BLaER1 (cell line): ENCODE results near the gene OR2L13.
"Not testable (repeated sequence)": the region's sequence is repeated elsewhere in the genome, so short reads cannot be mapped to it uniquely, and the experiment has no call there.

ENCODE experiments used
- H3K27ac ChIP-seq: shearing (Covaris generic); formaldehyde crosslinking; 2 replicates; pipeline ENCODE4 v1.8.1; 2022
- H3K27me3 ChIP-seq: shearing (Covaris generic); formaldehyde crosslinking; 2 replicates; pipeline ENCODE4 v1.8.1; 2022
- H3K36me3 ChIP-seq: shearing (Covaris generic); formaldehyde crosslinking; 2 replicates; pipeline ENCODE4 v1.8.1; 2022
- H3K4me1 ChIP-seq: shearing (Covaris generic); formaldehyde crosslinking; 2 replicates; pipeline ENCODE4 v1.8.1; 2022
- H3K4me2 ChIP-seq: shearing (Covaris generic); formaldehyde crosslinking; 2 replicates; pipeline ENCODE4 v1.8.1; 2022
- H3K4me3 ChIP-seq: shearing (Covaris generic); formaldehyde crosslinking; 2 replicates; pipeline ENCODE4 v1.8.1; 2022
- H3K9ac ChIP-seq: shearing (Covaris generic); formaldehyde crosslinking; 2 replicates; pipeline ENCODE4 v1.8.1; 2022
- H3K9me3 ChIP-seq: shearing (Covaris generic); formaldehyde crosslinking; 2 replicates; pipeline ENCODE4 v1.8.1; 2022
- H4K20me1 ChIP-seq: shearing (Covaris generic); formaldehyde crosslinking; 2 replicates; pipeline ENCODE4 v1.8.1; 2022
- Cebpa-rat ChIP-seq: shearing (Covaris generic); IDR thresholded peaks from 2 replicates; pipeline ENCODE4 v1.8.1; 2022

Gene OR2L13

GRCh38 chr1:248094884-248095283 is at the start of gene OR2L13:
TSS of gene OR2L13 (plus strand) at chr1:248095184. CDS start at chr1:248099376, 4,192 bp downstream.
- Histone ChIP-seq H3K4me2 (no peak within 1 kb of the TSS), H3K27me3 (no peaks in the 10 kb centered on the region), H4K20me1 (no peaks in the 10 kb centered on the region), H3K36me3 (no peaks in the 10 kb centered on the region), H3K9ac (no peak within 1 kb of the TSS), H3K9me3 (peaks cover 3% of the 10 kb centered on the region; the same call in 1 of the 2 replicates), H3K4me1 (peaks cover 5% of the 10 kb centered on the region; the same call in 1 of the 2 replicates), H3K4me3 (no peak within 1 kb of the TSS), H3K27ac (no peak within 1 kb of the TSS)
- TF ChIP-seq Cebpa-rat = no peak

- Histone ChIP-seq H3K27ac (no peak overlapping the region), H3K36me3 (no peaks in the 10 kb centered on the region), H3K4me3 (no peak overlapping the region), H3K9ac (no peak overlapping the region), H3K9me3 (no peaks in the 10 kb centered on the region), H4K20me1 (no peaks in the 10 kb centered on the region), H3K4me1 (no peaks in the 10 kb centered on the region), H3K4me2 (no peak overlapping the region), H3K27me3 (no peaks in the 10 kb centered on the region)
- TF ChIP-seq Cebpa-rat = no peak
Observed at GRCh38 chr1:248045209-248045608, 49.8 kb upstream of the OR2L13 start.

- Histone ChIP-seq H4K20me1 (no peaks in the 10 kb centered on the region), H3K27ac (no peak within 1 kb of the TSS), H3K4me3 (no peak within 1 kb of the TSS), H3K27me3 (no peaks in the 10 kb centered on the region), H3K9me3 (no peaks in the 10 kb centered on the region), H3K4me2 (no peak within 1 kb of the TSS), H3K36me3 (no peaks in the 10 kb centered on the region), H3K4me1 (no peaks in the 10 kb centered on the region), H3K9ac (no peak within 1 kb of the TSS)
- no peak for TF ChIP-seq Cebpa-rat
Observed at GRCh38 chr1:248046536-248046935, 48.4 kb upstream of the OR2L13 start, which contains the start of gene OR2L3. TSS of gene OR2L3 (plus strand) at chr1:248046836. CDS start at chr1:248060682, 13,846 bp downstream.

GRCh38 chr1:248047008-248047407 is 48.0 kb upstream of the OR2L13 start:
- H3K27me3 ChIP-seq = no peaks in the 10 kb centered on the region
- H3K9me3 ChIP-seq = no peaks in the 10 kb centered on the region
- H3K4me2 ChIP-seq = no peak overlapping the region
- H3K9ac ChIP-seq = no peak overlapping the region
- H3K27ac ChIP-seq = no peak overlapping the region
- no peaks in the 10 kb centered on the region for H3K4me1 ChIP-seq
- no peak overlapping the region for H3K4me3 ChIP-seq
- no peaks in the 10 kb centered on the region for H3K36me3 ChIP-seq
- no peak for TF ChIP-seq Cebpa-rat
- H4K20me1 ChIP-seq = no peaks in the 10 kb centered on the region

GRCh38 chr1:248054671-248055070 is 40.3 kb upstream of the OR2L13 start:
- no peaks in the 10 kb centered on the region for H4K20me1 ChIP-seq
- no peaks in the 10 kb centered on the region for H3K36me3 ChIP-seq
- no peak for TF ChIP-seq Cebpa-rat
- no peak overlapping the region for H3K4me2 ChIP-seq
- no peaks in the 10 kb centered on the region for H3K4me1 ChIP-seq
- H3K27ac ChIP-seq = no peak overlapping the region
- no peaks in the 10 kb centered on the region for H3K27me3 ChIP-seq
- H3K9ac ChIP-seq = no peak overlapping the region
- no peaks in the 10 kb centered on the region for H3K9me3 ChIP-seq
- no peak overlapping the region for H3K4me3 ChIP-seq

GRCh38 chr1:248055261-248055660 is 39.7 kb upstream of the OR2L13 start:
- no peaks in the 10 kb centered on the region for H4K20me1 ChIP-seq
- no peak overlapping the region for H3K9ac ChIP-seq
- no peaks in the 10 kb centered on the region for H3K4me1 ChIP-seq
- no peak for TF ChIP-seq Cebpa-rat
- H3K36me3 ChIP-seq = no peaks in the 10 kb centered on the region
- no peaks in the 10 kb centered on the region for H3K27me3 ChIP-seq
- no peak overlapping the region for H3K4me3 ChIP-seq
- no peak overlapping the region for H3K27ac ChIP-seq
- no peak overlapping the region for H3K4me2 ChIP-seq
- no peaks in the 10 kb centered on the region for H3K9me3 ChIP-seq

- Histone ChIP-seq H3K27me3 (no peaks in the 10 kb centered on the region), H3K4me2 (no peak overlapping the region), H3K9me3 (no peaks in the 10 kb centered on the region), H4K20me1 (no peaks in the 10 kb centered on the region), H3K36me3 (no peaks in the 10 kb centered on the region), H3K4me1 (no peaks in the 10 kb centered on the region), H3K4me3 (no peak overlapping the region), H3K9ac (no peak overlapping the region), H3K27ac (no peak overlapping the region)
- TF ChIP-seq Cebpa-rat = no peak
Observed at GRCh38 chr1:248065071-248065470, 29.9 kb upstream of the OR2L13 start.

- Histone ChIP-seq H3K9me3 (no peaks in the 10 kb centered on the region), H3K4me3 (no peak overlapping the region), H3K4me2 (no peak overlapping the region), H3K4me1 (no peaks in the 10 kb centered on the region), H3K27me3 (no peaks in the 10 kb centered on the region), H3K36me3 (no peaks in the 10 kb centered on the region), H4K20me1 (no peaks in the 10 kb centered on the region), H3K27ac (no peak overlapping the region), H3K9ac (no peak overlapping the region)
- TF ChIP-seq Cebpa-rat = no peak
Observed at GRCh38 chr1:248065604-248066003, 29.4 kb upstream of the OR2L13 start.

GRCh38 chr1:248083864-248084263 is 11.1 kb upstream of the OR2L13 start:
- H3K27me3 ChIP-seq, H3K36me3 ChIP-seq, H3K9ac ChIP-seq, H3K27ac ChIP-seq, H3K4me3 ChIP-seq, H3K4me1 ChIP-seq, H4K20me1 ChIP-seq, H3K9me3 ChIP-seq, H3K4me2 ChIP-seq: not testable (repeated sequence)

- no peak for TF ChIP-seq Cebpa-rat
- Histone ChIP-seq H3K4me3 (no peak overlapping the region), H3K9me3 (no peaks in the 10 kb centered on the region), H3K27ac (no peak overlapping the region), H3K36me3 (no peaks in the 10 kb centered on the region), H3K9ac (no peak overlapping the region), H4K20me1 (no peaks in the 10 kb centered on the region), H3K27me3 (no peaks in the 10 kb centered on the region), H3K4me2 (no peak overlapping the region), H3K4me1 (no peaks in the 10 kb centered on the region)
Observed at GRCh38 chr1:248098529-248098928, 3.5 kb downstream of the OR2L13 start.

- Histone ChIP-seq H3K4me2 (no peak overlapping the region), H3K36me3 (no peaks in the 10 kb centered on the region), H3K4me1 (no peaks in the 10 kb centered on the region), H3K9ac (no peak overlapping the region), H3K4me3 (no peak overlapping the region), H3K27ac (no peak overlapping the region), H3K27me3 (no peaks in the 10 kb centered on the region), H4K20me1 (no peaks in the 10 kb centered on the region), H3K9me3 (peaks cover 17% of the 10 kb centered on the region)
- TF ChIP-seq Cebpa-rat = no peak
Observed at GRCh38 chr1:248102847-248103246, 7.9 kb downstream of the OR2L13 start.
